ENCODE results near the gene CLDN18. TPM values are rescaled to one million over a fixed set of nuclear protein-coding genes. Genes with fewer than 3 reads are reported as not detected.

CLDN18 gene
- total and polyA plus RNA-seq, 2 of the 8 experiments (the other 6 are each of a cell fraction or from before 2014, with no cell fraction given) = not detected

DNA sequence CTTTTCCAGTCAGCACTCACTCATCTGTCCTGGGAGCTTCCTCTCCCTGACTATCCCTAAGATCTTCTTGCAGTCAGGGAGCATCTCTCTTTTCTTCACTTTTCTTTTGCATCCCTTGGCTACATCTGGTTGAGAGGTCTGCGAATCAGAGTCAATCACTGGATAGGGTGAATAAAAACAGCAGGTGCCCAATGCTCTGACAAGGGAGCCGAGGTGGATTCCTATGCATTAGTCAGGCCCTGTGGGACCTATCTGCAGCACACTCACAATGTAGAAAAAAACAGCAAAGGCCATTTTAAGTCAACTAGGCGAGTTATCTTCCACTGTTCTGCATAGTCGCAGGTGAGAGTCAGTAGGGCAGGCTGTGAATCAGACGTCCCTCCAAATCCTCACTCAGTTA, 69.9 kb downstream of the CLDN18 start:
- ChIA-PET CTCF (ENCODE audit: partially characterized antibody) (interaction anchor here (0.8 to 4.6 kb wide), 8 partner anchors 9 to 252 kb away, joined by 3 to 27 read pairs (median 4); no protein-coding TSS in a partner anchor), POLR2A (ENCODE audit: partially characterized antibody) (interaction anchor here (0.7 to 1.8 kb wide), 2 partner anchors 9 to 35 kb away, joined by 3 read pairs; partner anchors contain the start of gene DZIP1L)
- no peak overlapping the region for H2BK20ac ChIP-seq (ENCODE audit: low read length)
- peaks cover 5 to 25% (median 8%) of the 10 kb centered on the region in 4 experiments; a peak in 6 of 8 replicates for H3K36me3 ChIP-seq (ENCODE audit: control insufficient read depth in 2 of 4, insufficient read depth in 4 of 4, low read length in 3 of 4)
- no peaks in the 10 kb centered on the region for H3K9me3 ChIP-seq (ENCODE audit: insufficient read depth in 2 of 2, low read depth in 1 of 2, low read length in 1 of 2)
- H3K18ac ChIP-seq (ENCODE audit: extremely low read depth, low read length) = no peak overlapping the region
- H3K56ac ChIP-seq (replicated peaks; ENCODE audit: insufficient read length, low read depth, low read length) = no peak overlapping the region
- H3K9ac ChIP-seq (replicated peaks in 1 of 4; ENCODE audit: extremely low read depth in 1 of 4, low read depth in 3 of 4, low read length in 3 of 4) = no peak overlapping the region
- H3K79me1 ChIP-seq (ENCODE audit: low read depth, low read length) = no peaks in the 10 kb centered on the region
- no peaks in the 10 kb centered on the region for H4K20me1 ChIP-seq (replicated peaks in 1 of 2; ENCODE audit: control insufficient read depth in 1 of 2, insufficient read depth in 2 of 2, low read length in 2 of 2)
- H2BK12ac ChIP-seq (ENCODE audit: low read depth, low read length) = no peak overlapping the region
- H3K27me3 ChIP-seq (replicated peaks in 1 of 4; ENCODE audit: control insufficient read depth in 3 of 4, extremely low read depth in 1 of 4, insufficient read depth in 3 of 4, low read length in 3 of 4) = no peaks in the 10 kb centered on the region
- no peak overlapping the region; the same call in 1 of the 2 replicates for H2BK5ac ChIP-seq (ENCODE audit: low read depth, low read length)
- H3K27ac ChIP-seq (ENCODE audit: low read depth, low read length) = no peak overlapping the region
- H2BK120ac ChIP-seq (replicated peaks; ENCODE audit: low read depth, low read length) = no peak overlapping the region
- H3K4me3 ChIP-seq (ENCODE audit: extremely low read depth in 1 of 4, insufficient read depth in 2 of 4, low read depth in 3 of 4, low read length in 4 of 4) = no peak overlapping the region
- H3K4ac ChIP-seq (replicated peaks; ENCODE audit: insufficient read length, low read depth, low read length) = no peak overlapping the region
- H2BK15ac ChIP-seq (ENCODE audit: low read length) = no peak overlapping the region
- H2AFZ ChIP-seq (ENCODE audit: low read length) = no peak overlapping the region
- no peak overlapping the region for H4K91ac ChIP-seq (replicated peaks; ENCODE audit: insufficient read length, low read length)
- DNase-seq (ENCODE audit: low read depth in 1 of 2, low spot score in 2 of 2) (no peak), FAIRE-seq (no peak)
- no peak overlapping the region for H4K8ac ChIP-seq (ENCODE audit: extremely low read depth, insufficient read depth, low read length)
- no peaks in the 10 kb centered on the region for H3K4me1 ChIP-seq (replicated peaks in 1 of 4; ENCODE audit: control insufficient read depth in 3 of 4, insufficient read depth in 4 of 4, low read length in 3 of 4)
- no peak overlapping the region for H2AK5ac ChIP-seq (ENCODE audit: low read depth, low read length)
- no peaks in the 10 kb centered on the region for H3K23me2 ChIP-seq (ENCODE audit: low read depth, low read length)
- no peak overlapping the region for H3K14ac ChIP-seq (ENCODE audit: insufficient read length)
- WGBS, 2 experiments (ENCODE audit: extremely low coverage in 1 of 2, insufficient coverage in 1 of 2, insufficient read length in 1 of 2, insufficient replicate concordance in 2 of 2, low coverage in 1 of 2, low lambda C conversion rate in 2 of 2, missing lambda C conversion rate in 1 of 2) = 78% methylated on average over 5 of the region's 5 CpGs; no CpG with 5 or more reads in 1 of the 2 experiments
- H3K4me2 ChIP-seq (ENCODE audit: insufficient read depth in 1 of 2, low read depth in 2 of 2, low read length in 2 of 2) = no peak overlapping the region
- H3K79me2 ChIP-seq (ENCODE audit: control insufficient read depth in 1 of 2, insufficient read depth in 2 of 2, low read length in 2 of 2) = no peaks in the 10 kb centered on the region
- no peak overlapping the region for H3K23ac ChIP-seq (ENCODE audit: insufficient read length)
- H4K5ac ChIP-seq (ENCODE audit: insufficient read length, low read depth, low read length) = no peak overlapping the region
- TF ChIP-seq, protein P1, sequence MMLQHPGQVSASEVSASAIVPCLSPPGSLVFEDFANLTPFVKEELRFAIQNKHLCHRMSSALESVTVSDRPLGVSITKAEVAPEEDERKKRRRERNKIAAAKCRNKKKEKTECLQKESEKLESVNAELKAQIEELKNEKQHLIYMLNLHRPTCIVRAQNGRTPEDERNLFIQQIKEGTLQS (IDR thresholded peaks at IDR 0.05; ENCODE audit: insufficient read depth, low read depth, low read length) = no peak
- TF ChIP-seq E2F6 (IDR thresholded peaks at IDR 0.05) (no peak), FOSL1 (IDR thresholded peaks at IDR 0.05; ENCODE audit: insufficient read depth, low read depth, low read length) (no peak), CHD1 (IDR thresholded peaks at IDR 0.05; ENCODE audit: low read depth, low read length) (no peak), POLR2A (IDR thresholded peaks at IDR 0.05; ENCODE audit: control extremely low read depth in 1 of 2, low read depth in 2 of 2, low read length in 2 of 2) (no peak), POU5F1 (IDR thresholded peaks at IDR 0.05; ENCODE audit: low read depth, low read length) (no peak), CHD2 (IDR thresholded peaks at IDR 0.05; ENCODE audit: low read length) (no peak), GTF2F1 (IDR thresholded peaks at IDR 0.05; ENCODE audit: borderline replicate concordance, low read depth, low read length) (no peak), ATF2 (IDR thresholded peaks at IDR 0.05; ENCODE audit: low read length) (no peak), SAP30 (IDR thresholded peaks at IDR 0.05; ENCODE audit: insufficient read depth, insufficient replicate concordance, low read length) (no peak), RFX5 (IDR thresholded peaks at IDR 0.05; ENCODE audit: borderline replicate concordance, low read depth, low read length) (no peak), YY1 (IDR thresholded peaks at IDR 0.05; ENCODE audit: low read depth, low read length) (no peak)
